Lower leg skin (tissue), 4 donors: ENCODE results near the gene SCN3A. TPM values are rescaled to one million over a fixed set of nuclear protein-coding genes. Genes with fewer than 3 reads are reported as not detected.

ENCODE experiments used
- DNase-seq, 2 donors: peaks; one replicate each; pipeline ENCODE4 v3.0.0-alpha.2; 2019; ENCODE audit warnings: low spot score in 2 of 2
- H3K4me3 ChIP-seq: fragments of 200-600 bp; sonication (generic); 2 replicates; pipeline ENCODE4 v1.5.1; 2017; ENCODE audit warnings: mild to moderate bottlenecking, low read depth; ENCODE audit not compliant: poor library complexity, severe bottlenecking
- POLR2A ChIP-seq, 2 donors: fragments of 450-650 bp; IDR thresholded peaks; one replicate each; pipeline ENCODE4 v1.6.1; 2016 to 2017; ENCODE audit warnings: antibody characterized with exemption in 2 of 2, mild to moderate bottlenecking in 1 of 2, moderate library complexity in 1 of 2
- WGBS, 2 donors: methylation state at CpG; one replicate each; pipeline ENCODE4 v1.1.5; 2018; 5-methylcytosine and 5-hydroxymethylcytosine counted together
- intact Hi-C: fragments of 100-400 bp; cut with DNase I; formaldehyde crosslinking; loops from one replicate; pipeline ENCODE4 v1.15.0; 2023; ENCODE audit warnings: low total_unique reads
- total RNA-seq, 4 donors: library from RNA; depleted of rRNA; stranded (reverse); fragments of >200 nt; gene quantifications; one replicate each; pipeline ENCODE4 v1.1.0, GENCODE V29; 2016
- TF ChIP-seq, protein P1 (sequence below), 3 donors: fragments of 450-650 bp; IDR thresholded peaks; one replicate each; pipeline ENCODE4 v1.5.1; 2016; ENCODE audit warnings: antibody characterized with exemption in 3 of 3, mild to moderate bottlenecking in 3 of 3, moderate library complexity in 2 of 3

The SCN3A gene
- total RNA-seq, 4 donors from 2014 or later: 0.11 to 0.78 (median 0.26) TPM

DNA sequence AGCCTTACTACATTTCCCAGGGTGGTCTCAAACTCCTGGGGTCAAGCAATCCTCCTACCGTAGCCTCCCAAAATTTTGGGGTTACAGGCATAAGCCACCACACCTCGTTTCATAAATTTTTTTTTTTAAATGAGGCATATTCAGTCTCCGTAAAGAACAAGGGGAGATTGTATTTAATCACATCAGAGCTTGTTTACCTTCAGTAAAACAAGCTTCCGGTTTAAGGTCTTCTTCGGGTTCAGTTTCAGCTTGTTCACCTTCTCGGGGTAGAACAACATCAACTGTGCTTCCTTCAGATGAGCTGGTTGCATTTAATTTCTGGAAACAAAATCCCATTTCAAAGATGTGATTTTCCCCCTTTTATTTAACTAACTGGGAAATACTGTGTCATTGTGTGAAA lies 88.6 kb downstream of the SCN3A start:
- no peak for TF ChIP-seq POLR2A (IDR thresholded peaks at IDR 0.05)
- TF ChIP-seq, protein P1, sequence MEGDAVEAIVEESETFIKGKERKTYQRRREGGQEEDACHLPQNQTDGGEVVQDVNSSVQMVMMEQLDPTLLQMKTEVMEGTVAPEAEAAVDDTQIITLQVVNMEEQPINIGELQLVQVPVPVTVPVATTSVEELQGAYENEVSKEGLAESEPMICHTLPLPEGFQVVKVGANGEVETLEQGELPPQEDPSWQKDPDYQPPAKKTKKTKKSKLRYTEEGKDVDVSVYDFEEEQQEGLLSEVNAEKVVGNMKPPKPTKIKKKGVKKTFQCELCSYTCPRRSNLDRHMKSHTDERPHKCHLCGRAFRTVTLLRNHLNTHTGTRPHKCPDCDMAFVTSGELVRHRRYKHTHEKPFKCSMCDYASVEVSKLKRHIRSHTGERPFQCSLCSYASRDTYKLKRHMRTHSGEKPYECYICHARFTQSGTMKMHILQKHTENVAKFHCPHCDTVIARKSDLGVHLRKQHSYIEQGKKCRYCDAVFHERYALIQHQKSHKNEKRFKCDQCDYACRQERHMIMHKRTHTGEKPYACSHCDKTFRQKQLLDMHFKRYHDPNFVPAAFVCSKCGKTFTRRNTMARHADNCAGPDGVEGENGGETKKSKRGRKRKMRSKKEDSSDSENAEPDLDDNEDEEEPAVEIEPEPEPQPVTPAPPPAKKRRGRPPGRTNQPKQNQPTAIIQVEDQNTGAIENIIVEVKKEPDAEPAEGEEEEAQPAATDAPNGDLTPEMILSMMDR (IDR thresholded peaks at IDR 0.05): no peak
- H3K4me3 ChIP-seq: no peak overlapping the region
- no peak for DNase-seq
- 81 to 82% methylated on average over 6 of the region's 6 CpGs for WGBS, 2 donors
- intact Hi-C loops: no loop called here

DNA sequence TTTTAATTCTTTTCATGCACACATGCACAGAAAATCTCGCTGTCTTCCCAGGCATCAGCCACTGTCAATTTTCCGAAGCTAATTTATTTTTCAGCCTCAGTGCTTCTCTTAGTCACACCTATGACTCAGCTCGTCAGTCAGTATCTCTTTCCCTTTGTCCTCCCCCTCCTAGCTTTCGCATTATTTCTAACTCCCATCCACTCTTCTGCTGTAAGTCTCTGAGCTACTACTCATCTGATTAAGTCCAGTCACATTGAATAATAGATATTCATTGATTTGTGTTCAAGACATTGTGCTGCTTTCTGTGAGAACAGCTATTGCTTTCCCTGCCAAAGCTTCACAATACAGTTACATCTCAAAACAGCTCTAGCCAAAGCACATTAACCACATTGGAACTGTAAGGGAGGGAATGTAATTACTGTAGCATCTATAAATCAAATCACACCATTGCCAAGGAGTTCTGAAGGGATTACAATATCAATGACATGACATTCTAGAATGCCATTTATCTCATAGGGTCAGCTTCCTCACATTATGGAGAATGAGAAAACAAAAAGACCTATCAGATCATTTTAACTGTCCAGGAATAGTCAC lies 89.4 kb downstream of the SCN3A start:
- WGBS, 2 donors: 53 to 59% methylated on average over 4 of the region's 4 CpGs
- no peak overlapping the region for H3K4me3 ChIP-seq
- TF ChIP-seq POLR2A (IDR thresholded peaks at IDR 0.05): no peak
- TF ChIP-seq, protein P1 (IDR thresholded peaks at IDR 0.05): no peak
- intact Hi-C loops: no loop called here
- DNase-seq: no peak

DNA sequence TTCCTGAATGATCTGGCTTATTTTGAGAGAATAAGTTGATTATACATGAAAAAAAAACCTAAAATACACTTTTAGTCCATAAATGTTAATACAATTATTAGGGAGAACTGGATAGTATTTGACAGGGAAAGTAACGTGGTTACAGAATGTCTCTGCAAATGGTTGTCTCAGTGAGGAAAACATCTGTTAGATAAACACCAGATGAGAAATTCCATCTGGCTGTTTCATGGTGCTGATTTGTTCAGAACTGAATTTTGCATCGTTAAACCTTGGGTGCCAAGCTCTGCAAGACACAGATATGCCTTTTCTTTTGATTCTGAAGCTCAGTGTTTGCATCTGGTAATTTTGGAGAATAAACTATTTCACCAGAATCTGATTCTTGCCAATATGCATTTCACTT lies 90.4 kb downstream of the SCN3A start:
- no peak overlapping the region for H3K4me3 ChIP-seq
- TF ChIP-seq, protein P1 (IDR thresholded peaks at IDR 0.05): no peak
- TF ChIP-seq POLR2A (IDR thresholded peaks at IDR 0.05): no peak
- DNase-seq: no peak
- intact Hi-C loops: no loop called here
- 49 to 57% methylated on average over 2 of the region's 2 CpGs for WGBS, 2 donors

DNA sequence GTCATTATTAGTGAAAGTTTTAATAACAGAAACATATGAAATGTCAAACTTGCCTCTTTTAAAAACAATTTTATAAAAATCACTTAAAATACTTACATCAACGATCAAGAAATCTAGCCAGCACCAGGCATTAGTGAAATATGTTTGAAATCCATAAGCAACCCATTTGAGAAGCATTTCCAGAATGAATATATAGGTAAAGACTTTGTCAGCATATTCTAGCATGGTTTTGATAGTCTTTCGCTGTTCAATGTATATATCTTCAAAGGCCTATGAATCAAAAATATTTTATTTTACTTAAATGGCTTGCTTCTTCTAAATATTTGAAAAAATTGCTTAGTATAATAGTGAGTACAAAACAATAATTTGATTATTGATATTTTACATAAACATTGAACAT lies 91.1 kb downstream of the SCN3A start:
- no peak for DNase-seq
- 80 to 87% methylated on average over 2 of the region's 2 CpGs for WGBS, 2 donors
- intact Hi-C loops: no loop called here
- no peak for TF ChIP-seq POLR2A (IDR thresholded peaks at IDR 0.05)
- TF ChIP-seq, protein P1 (IDR thresholded peaks at IDR 0.05): no peak
- H3K4me3 ChIP-seq: no peak overlapping the region

DNA sequence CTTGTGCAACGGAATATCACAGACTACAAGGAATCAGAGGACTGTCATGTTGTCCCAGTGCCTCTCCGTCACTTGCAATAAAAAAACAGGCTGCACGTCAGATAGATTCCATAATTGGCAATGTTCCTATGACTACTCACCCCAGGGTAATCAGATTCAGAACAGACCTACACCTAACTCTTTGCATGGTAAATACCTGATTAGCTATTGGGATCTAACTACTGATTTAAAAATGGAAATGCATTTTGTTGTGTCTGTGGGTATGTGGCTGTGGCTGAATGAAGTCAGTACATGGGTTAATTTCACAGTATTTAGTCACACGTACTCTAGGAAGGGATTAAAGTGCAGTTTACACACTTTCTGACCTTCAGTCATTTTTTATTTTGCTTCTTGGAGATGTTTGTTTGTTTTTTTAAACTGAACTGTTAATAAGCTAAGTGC lies 91.7 kb downstream of the SCN3A start:
- H3K4me3 ChIP-seq: no peak overlapping the region
- TF ChIP-seq POLR2A (IDR thresholded peaks at IDR 0.05): no peak
- TF ChIP-seq, protein P1 (IDR thresholded peaks at IDR 0.05): no peak
- no peak for DNase-seq
- 23 to 34% methylated on average over 4 of the region's 4 CpGs for WGBS, 2 donors
- intact Hi-C loops: no loop called here

DNA sequence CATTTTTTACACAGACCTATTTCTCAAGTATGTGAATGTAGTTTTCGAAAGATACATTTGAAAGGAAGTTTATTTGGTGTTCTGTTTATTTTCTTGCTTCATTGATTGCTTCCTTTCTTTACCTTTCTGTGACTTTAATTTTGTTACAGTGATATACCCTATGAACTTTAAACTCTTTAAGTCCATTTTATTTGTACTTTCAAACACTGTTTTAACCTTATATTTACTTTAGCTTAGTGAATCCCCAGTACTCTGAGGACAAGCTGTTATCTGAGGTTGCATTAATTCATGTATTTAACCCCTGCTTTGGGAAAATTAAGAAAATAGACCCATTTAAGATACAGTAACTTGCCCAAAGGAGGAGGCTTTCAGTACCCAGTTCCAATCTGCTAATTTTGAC lies 93.5 kb downstream of the SCN3A start:
- no peak for DNase-seq
- intact Hi-C loops: no loop called here
- WGBS, 2 donors: 84 to 85% methylated on average over 1 of the region's 1 CpG
- no peak overlapping the region for H3K4me3 ChIP-seq
- TF ChIP-seq, protein P1 (IDR thresholded peaks at IDR 0.05): no peak
